ENCODE data around the gene CEP170B. TPM values are rescaled to one million over a fixed set of nuclear protein-coding genes. Genes with fewer than 3 reads are reported as not detected.
A peak's percentile ranks its signal among the peaks of the same experiment; 100 is the strongest.

The CEP170B gene
- polyA plus RNA-seq, 4 donors: 24.9 to 33.9 (median 31.1) TPM

GRCh38 chr14:104863131-104863862, 1.8 kb upstream of the CEP170B start:
- FAIRE-seq (no peak), DNase-seq (no peak)
- peaks cover 0 to 7% (median 0%) of the 10 kb centered on the region in 3 donors for H3K27me3 ChIP-seq (ENCODE audit: control insufficient read depth in 3 of 3, insufficient read depth in 3 of 3, low read length in 3 of 3)
- no peaks in the 10 kb centered on the region for H3K9me3 ChIP-seq (ENCODE audit: control insufficient read depth in 2 of 2, insufficient read depth in 1 of 2, low read depth in 1 of 2, low read length in 1 of 2)
- peaks cover 2 to 29% (median 2%) of the 10 kb centered on the region in 3 donors for H3K4me1 ChIP-seq (ENCODE audit: control insufficient read depth in 3 of 3, insufficient read depth in 2 of 3, low read depth in 1 of 3, low read length in 2 of 3)
- H3K36me3 ChIP-seq (ENCODE audit: control insufficient read depth in 3 of 3, insufficient read depth in 2 of 3, low read depth in 1 of 3, low read length in 3 of 3): peaks cover 0 to 31% (median 0%) of the 10 kb centered on the region in 3 donors
- peak overlapping the region; percentile 85 to 96 (median 95) for H3K27ac ChIP-seq (ENCODE audit: low read depth in 1 of 3, low read length in 2 of 3)
- H3K4me3 ChIP-seq (ENCODE audit: low read depth in 1 of 3, low read length in 3 of 3): peak overlapping the region; percentile 61 to 85 (median 62)
- 55 to 68% (median 59%) methylated on average over 11 to 13 of the region's 13 CpGs for WGBS, 3 donors

DNA sequence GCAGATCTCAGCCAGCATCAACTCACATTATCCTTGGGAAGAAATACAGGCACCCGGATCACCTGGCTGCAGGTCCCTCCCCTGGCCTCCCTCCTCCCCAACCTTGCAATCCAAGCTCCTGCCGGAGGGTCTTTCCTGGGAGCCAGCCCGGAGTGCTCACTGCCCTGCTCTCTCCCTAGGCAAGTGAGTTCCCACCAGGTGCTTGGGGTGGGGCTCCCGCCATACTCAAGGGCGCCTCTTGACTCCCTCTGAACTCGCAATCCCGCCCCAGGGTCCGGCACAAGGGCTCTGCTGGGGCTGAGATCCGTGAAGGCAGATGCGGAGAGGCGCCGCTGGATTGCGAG, 1.2 kb upstream of the CEP170B start:
- DNase-seq (no peak), FAIRE-seq (no peak)
- WGBS, 3 donors: 1 to 8% (median 6%) methylated on average over 13 of the region's 13 CpGs
- Histone ChIP-seq H3K27me3 (ENCODE audit: control insufficient read depth in 3 of 3, insufficient read depth in 3 of 3, low read length in 3 of 3) (peaks cover 0 to 7% (median 0%) of the 10 kb centered on the region in 3 donors), H3K9me3 (ENCODE audit: control insufficient read depth in 2 of 2, insufficient read depth in 1 of 2, low read depth in 1 of 2, low read length in 1 of 2) (no peaks in the 10 kb centered on the region), H3K27ac (ENCODE audit: low read depth in 1 of 3, low read length in 2 of 3) (peak overlapping the region; percentile 85 to 96 (median 95)), H3K36me3 (ENCODE audit: control insufficient read depth in 3 of 3, insufficient read depth in 2 of 3, low read depth in 1 of 3, low read length in 3 of 3) (peaks cover 0 to 37% (median 0%) of the 10 kb centered on the region in 3 donors), H3K4me3 (ENCODE audit: low read depth in 1 of 3, low read length in 3 of 3) (peak overlapping the region; percentile 61 to 85 (median 62)), H3K4me1 (ENCODE audit: control insufficient read depth in 3 of 3, insufficient read depth in 2 of 3, low read depth in 1 of 3, low read length in 2 of 3) (peaks cover 2 to 29% (median 2%) of the 10 kb centered on the region in 3 donors)

DNA sequence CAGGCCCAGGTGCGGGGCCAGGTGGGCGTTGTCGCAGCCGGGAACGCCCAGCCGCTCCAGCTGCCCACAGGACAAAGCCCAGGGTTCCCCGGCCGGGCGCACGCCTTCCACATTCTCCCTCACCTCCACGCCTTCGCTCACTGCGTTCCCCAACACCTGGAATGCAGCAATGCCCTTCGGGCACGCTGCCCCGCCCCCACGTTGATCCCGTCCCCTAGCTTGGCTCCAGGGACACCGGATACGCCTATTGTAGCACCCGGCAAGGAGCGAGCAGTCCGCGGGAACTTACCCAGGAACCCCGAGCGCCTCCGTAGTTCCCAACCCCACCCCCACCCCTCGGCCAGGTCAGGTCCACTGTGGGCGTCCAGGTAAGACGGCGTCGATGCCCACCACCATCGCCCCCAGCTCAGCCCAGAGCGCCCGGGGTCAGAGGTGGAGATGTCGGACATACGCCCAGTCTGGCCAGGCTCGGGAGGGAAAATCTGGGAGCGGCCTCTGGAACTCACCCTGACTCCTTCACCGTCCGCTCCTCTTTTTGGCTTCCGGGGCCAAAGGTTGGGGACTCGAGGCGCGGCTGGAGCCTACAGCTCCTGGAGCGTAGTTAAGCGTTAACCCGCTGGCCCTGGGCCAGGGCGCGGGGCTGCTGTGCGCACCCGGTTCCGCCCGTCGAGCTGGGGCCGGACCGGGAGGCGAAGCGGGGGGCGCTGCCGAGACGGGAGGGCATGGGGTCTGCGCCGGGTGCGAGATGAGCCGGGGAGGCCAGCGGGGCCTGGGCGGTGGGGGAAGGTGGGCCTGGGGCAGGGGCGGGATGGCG, 594 bp upstream of the CEP170B start:
- DNase-seq (peak; percentile 98), FAIRE-seq (no peak)
- Histone ChIP-seq H3K4me3 (ENCODE audit: low read depth in 1 of 3, low read length in 3 of 3) (peak overlapping the region; percentile 61 to 85 (median 62)), H3K36me3 (ENCODE audit: control insufficient read depth in 3 of 3, insufficient read depth in 2 of 3, low read depth in 1 of 3, low read length in 3 of 3) (peaks cover 0 to 43% (median 0%) of the 10 kb centered on the region in 3 donors), H3K27me3 (ENCODE audit: control insufficient read depth in 3 of 3, insufficient read depth in 3 of 3, low read length in 3 of 3) (peaks cover 0 to 7% (median 0%) of the 10 kb centered on the region in 3 donors), H3K9me3 (ENCODE audit: control insufficient read depth in 2 of 2, insufficient read depth in 1 of 2, low read depth in 1 of 2, low read length in 1 of 2) (no peaks in the 10 kb centered on the region), H3K27ac (ENCODE audit: low read depth in 1 of 3, low read length in 2 of 3) (peak overlapping the region; percentile 85 to 96 (median 95)), H3K4me1 (ENCODE audit: control insufficient read depth in 3 of 3, insufficient read depth in 2 of 3, low read depth in 1 of 3, low read length in 2 of 3) (peaks cover 2 to 29% (median 2%) of the 10 kb centered on the region in 3 donors)
- WGBS, 3 donors: 1 to 2% (median 1%) methylated on average over 52 to 70 of the region's 70 CpGs

DNA sequence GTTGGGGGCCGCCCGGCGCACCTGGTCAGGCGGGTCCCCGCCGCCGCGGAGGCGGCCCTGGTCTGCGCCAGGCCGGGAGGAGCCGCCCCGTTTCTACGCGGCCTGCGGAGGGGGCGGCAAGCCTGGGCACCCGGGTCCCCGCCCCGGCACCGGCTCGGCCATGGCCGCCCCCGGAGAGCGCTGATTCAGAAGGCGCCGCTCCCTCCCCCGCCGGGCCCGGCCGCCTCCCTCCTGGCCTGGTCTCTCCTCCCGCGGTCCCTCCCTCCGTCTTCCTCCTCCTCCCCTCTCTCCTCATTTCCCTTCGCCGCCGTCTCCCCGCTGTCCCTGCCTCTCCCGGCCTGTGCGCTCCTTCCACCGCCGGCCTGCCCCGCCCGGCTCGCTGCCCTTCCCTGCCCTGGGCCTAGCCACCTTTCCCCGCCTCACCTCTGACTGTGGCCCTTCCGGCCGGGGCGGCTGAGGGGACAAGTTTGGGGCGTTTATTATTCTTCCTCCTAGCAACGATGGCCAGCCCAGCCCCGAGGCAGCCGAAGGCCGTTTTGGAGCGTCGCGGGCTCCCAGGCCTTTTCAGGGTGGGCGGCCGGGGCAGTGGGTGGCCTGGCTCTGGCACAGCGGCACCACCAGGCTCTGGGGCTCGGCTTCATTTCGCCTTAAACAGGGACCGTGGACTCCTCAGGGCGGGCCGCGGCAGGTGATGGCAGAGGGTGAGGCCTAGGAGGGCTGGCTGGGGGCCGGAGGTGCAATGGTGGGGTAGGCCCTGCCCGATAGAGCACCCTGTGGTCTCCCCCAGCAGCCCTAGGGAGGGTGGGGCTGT, 768 bp downstream of the CEP170B start:
- FAIRE-seq (no peak), DNase-seq (peak; percentile 78 to 79)
- Histone ChIP-seq H3K9me3 (ENCODE audit: control insufficient read depth in 2 of 2, insufficient read depth in 1 of 2, low read depth in 1 of 2, low read length in 1 of 2) (no peaks in the 10 kb centered on the region), H3K36me3 (ENCODE audit: control insufficient read depth in 3 of 3, insufficient read depth in 2 of 3, low read depth in 1 of 3, low read length in 3 of 3) (peaks cover 0 to 56% (median 0%) of the 10 kb centered on the region in 3 donors), H3K27ac (ENCODE audit: low read depth in 1 of 3, low read length in 2 of 3) (peak overlapping the region; percentile 80 to 91 (median 90)), H3K4me1 (ENCODE audit: control insufficient read depth in 3 of 3, insufficient read depth in 2 of 3, low read depth in 1 of 3, low read length in 2 of 3) (peaks cover 2 to 29% (median 2%) of the 10 kb centered on the region in 3 donors), H3K4me3 (ENCODE audit: low read depth in 1 of 3, low read length in 3 of 3) (peak overlapping the region; percentile 61 to 85 (median 68)), H3K27me3 (ENCODE audit: control insufficient read depth in 3 of 3, insufficient read depth in 3 of 3, low read length in 3 of 3) (peaks cover 0 to 7% (median 0%) of the 10 kb centered on the region in 3 donors)
- WGBS, 3 donors: 6 to 16% (median 8%) methylated on average over 31 to 68 of the region's 68 CpGs

GRCh38 chr14:104866451-104867370, 1.6 kb downstream of the CEP170B start:
- peaks cover 0 to 7% (median 0%) of the 10 kb centered on the region in 3 donors for H3K27me3 ChIP-seq (ENCODE audit: control insufficient read depth in 3 of 3, insufficient read depth in 3 of 3, low read length in 3 of 3)
- H3K4me3 ChIP-seq (ENCODE audit: low read depth in 1 of 3, low read length in 3 of 3): peak overlapping the region; percentile 61 to 85 (median 68)
- no peaks in the 10 kb centered on the region for H3K9me3 ChIP-seq (ENCODE audit: control insufficient read depth in 2 of 2, insufficient read depth in 1 of 2, low read depth in 1 of 2, low read length in 1 of 2)
- peaks cover 2 to 29% (median 2%) of the 10 kb centered on the region in 3 donors for H3K4me1 ChIP-seq (ENCODE audit: control insufficient read depth in 3 of 3, insufficient read depth in 2 of 3, low read depth in 1 of 3, low read length in 2 of 3)
- H3K36me3 ChIP-seq (ENCODE audit: control insufficient read depth in 3 of 3, insufficient read depth in 2 of 3, low read depth in 1 of 3, low read length in 3 of 3): peaks cover 0 to 60% (median 3%) of the 10 kb centered on the region in 3 donors
- WGBS, 3 donors: 66 to 83% (median 69%) methylated on average over 12 of the region's 12 CpGs
- FAIRE-seq (no peak), DNase-seq (no peak)
- H3K27ac ChIP-seq (ENCODE audit: low read depth in 1 of 3, low read length in 2 of 3): peak overlapping the region; percentile 80 to 91 (median 90)

GRCh38 chr14:104867371-104868059, 2.4 kb downstream of the CEP170B start:
- Histone ChIP-seq H3K4me1 (ENCODE audit: control insufficient read depth in 3 of 3, insufficient read depth in 2 of 3, low read depth in 1 of 3, low read length in 2 of 3) (peaks cover 2 to 27% (median 2%) of the 10 kb centered on the region in 3 donors), H3K4me3 (ENCODE audit: low read depth in 1 of 3, low read length in 3 of 3) (peak overlapping the region in 1 of 3 donors; percentile 85), H3K27me3 (ENCODE audit: control insufficient read depth in 3 of 3, insufficient read depth in 3 of 3, low read length in 3 of 3) (peaks cover 0 to 7% (median 0%) of the 10 kb centered on the region in 3 donors), H3K36me3 (ENCODE audit: control insufficient read depth in 3 of 3, insufficient read depth in 2 of 3, low read depth in 1 of 3, low read length in 3 of 3) (peaks cover 0 to 60% (median 3%) of the 10 kb centered on the region in 3 donors), H3K27ac (ENCODE audit: low read depth in 1 of 3, low read length in 2 of 3) (no peak overlapping the region), H3K9me3 (ENCODE audit: control insufficient read depth in 2 of 2, insufficient read depth in 1 of 2, low read depth in 1 of 2, low read length in 1 of 2) (no peaks in the 10 kb centered on the region)
- FAIRE-seq (no peak), DNase-seq (no peak)
- WGBS, 3 donors: 82 to 87% (median 84%) methylated on average over 6 of the region's 6 CpGs
